Heart left ventricle (tissue), 13 donors: ENCODE results near the gene CPSF7.

Experiments used
- CTCF ChIP-seq, 12 donors: fragments of 200-600 bp; sonication (generic) in 4 of 12; IDR thresholded peaks; one replicate each; pipeline versions ENCODE4 v1.5.0 to v1.8.0; 2018 to 2022; ENCODE audit warnings: antibody characterized with exemption in 12 of 12, mild to moderate bottlenecking in 5 of 12
- POLR2A ChIP-seq, 2 donors: fragments of 450-650 bp; IDR thresholded peaks; one replicate each; pipeline ENCODE4 v1.6.1; 2017; ENCODE audit warnings: antibody characterized with exemption in 2 of 2, mild to moderate bottlenecking in 2 of 2, moderate library complexity in 2 of 2
- donor health status: ischemic (EF 13 %, LVEDD 7.1; RV severe dilation, severe dysfunction).
- donor health status: DM: no; HTN: yes; CAD: no.
- donor health status: DM: no; HTN: no; CAD: no.
- donor health status: ischemic (EF 25% LVEDD 6.9; RV normal size, moderate dysfunction).
- donor health status: ischemic (EF 25% LVEDD 5.7; RV mildly dilated, moderate dysfunction).
- donor health status: ischemic (EF 35%, LVEDD 5.7; RV mildly dilated, moderate dysfunction).
- donor health status: nonischemic (EF 11% LVEDD 7.7; RV severe dilation, severe dysfunction).
- donor health status: DM: yes; HTN: yes; CAD: no.
- donor health status: PGD.
- donor health status: ischemic (EF 29% LVEDD 5.4; RV normal size, mild dysfunction).
- donor health status: nonischemic (EF 23%, LVEDD 6.1; RV moderate dilation, normal function).

GRCh38 chr11:61377461-61378160 is 52.2 kb downstream of the CPSF7 start:
- no peak for TF ChIP-seq CTCF (IDR thresholded peaks at IDR 0.05)
- no peak for TF ChIP-seq POLR2A (IDR thresholded peaks at IDR 0.05)
